DMS 273 treated with DMSO at 0.1 percent for 48 hours (cell line): ENCODE data around the gene UBB.

ENCODE experiments used
- DNase-seq: peaks from one replicate; lab custom pipeline; 2025; lab: John Stamatoyannopoulos, UW

UBB gene

GRCh38 chr17:16418685-16419068 is 37.8 kb downstream of the UBB start:
- no peak for DNase-seq

- DNase-seq, result no peak
Measured at GRCh38 chr17:16419074-16419928, 38.4 kb downstream of the UBB start.

DNA sequence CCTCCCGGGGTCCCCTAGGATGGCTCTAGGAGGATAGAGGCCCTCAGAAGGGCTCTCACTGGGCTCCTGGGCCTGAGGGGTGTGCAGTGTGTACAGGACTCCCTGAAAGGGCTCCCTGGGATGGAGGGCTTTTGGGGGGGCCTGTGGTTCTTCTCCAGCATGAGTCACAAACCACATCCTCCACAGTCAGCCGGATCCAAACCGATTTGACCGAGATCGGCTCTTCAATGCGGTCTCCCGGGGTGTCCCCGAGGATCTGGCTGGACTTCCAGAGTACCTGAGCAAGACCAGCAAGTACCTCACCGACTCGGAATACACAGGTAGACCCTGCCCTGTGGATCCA is 39.0 kb downstream of the UBB start:
- no peak for DNase-seq

DNA sequence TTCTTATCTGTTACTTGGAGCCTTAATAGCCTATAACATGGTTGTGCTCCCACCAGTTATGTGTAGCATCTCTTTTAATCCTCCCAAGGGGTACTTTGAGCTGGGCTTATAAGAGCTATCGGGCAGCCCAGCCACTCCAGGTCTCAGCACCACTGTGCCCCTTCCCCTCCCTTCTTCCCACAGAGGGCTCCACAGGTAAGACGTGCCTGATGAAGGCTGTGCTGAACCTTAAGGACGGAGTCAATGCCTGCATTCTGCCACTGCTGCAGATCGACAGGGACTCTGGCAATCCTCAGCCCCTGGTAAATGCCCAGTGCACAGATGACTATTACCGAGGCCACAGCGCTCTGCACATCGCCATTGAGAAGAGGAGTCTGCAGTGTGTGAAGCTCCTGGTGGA is 41.5 kb downstream of the UBB start:
- DNase-seq, result no peak

DNA sequence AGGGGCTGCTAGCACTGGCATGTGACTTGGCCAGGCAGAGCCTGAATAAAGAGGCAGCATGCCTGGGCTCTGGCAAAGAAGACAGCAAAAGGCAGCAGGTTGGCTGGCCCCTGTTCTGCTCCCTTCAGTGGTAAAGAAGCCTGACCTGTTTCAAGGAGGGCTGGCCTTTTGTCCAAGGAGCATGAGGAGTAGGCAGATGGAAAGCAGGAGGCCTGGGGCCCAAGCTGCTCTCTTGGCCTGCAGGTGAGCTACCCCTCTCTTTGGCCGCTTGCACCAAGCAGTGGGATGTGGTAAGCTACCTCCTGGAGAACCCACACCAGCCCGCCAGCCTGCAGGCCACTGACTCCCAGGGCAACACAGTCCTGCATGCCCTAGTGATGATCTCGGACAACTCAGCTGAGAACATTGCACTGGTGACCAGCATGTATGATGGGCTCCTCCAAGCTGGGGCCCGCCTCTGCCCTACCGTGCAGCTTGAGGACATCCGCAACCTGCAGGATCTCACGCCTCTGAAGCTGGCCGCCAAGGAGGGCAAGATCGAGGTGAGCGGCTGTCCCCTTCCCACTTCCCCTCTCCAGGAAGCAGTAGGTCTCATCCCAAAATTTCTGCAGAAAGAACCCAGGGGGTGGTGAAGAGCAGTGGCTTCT is 42.5 kb downstream of the UBB start:
- no peak for DNase-seq

DNA sequence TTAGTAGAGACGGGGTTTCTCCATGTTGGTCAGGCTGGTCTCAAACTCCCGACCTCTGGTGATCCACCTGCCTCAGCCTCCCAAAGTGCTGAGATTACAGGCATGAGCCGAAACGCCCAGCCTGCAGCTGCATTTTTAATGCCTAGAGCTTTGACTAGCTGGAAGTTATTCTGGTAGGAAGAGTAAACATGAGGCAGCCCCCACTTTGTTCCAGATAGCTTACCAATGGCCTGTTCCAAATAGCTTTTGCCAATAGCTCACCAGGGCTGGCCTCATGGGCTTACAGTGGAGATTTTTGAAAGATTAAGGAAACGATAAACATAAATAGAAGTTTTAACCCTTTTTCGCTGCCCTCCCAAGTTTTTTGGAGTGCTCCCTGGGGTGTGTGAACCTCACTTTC is 44.3 kb downstream of the UBB start:
- no peak for DNase-seq

DNA sequence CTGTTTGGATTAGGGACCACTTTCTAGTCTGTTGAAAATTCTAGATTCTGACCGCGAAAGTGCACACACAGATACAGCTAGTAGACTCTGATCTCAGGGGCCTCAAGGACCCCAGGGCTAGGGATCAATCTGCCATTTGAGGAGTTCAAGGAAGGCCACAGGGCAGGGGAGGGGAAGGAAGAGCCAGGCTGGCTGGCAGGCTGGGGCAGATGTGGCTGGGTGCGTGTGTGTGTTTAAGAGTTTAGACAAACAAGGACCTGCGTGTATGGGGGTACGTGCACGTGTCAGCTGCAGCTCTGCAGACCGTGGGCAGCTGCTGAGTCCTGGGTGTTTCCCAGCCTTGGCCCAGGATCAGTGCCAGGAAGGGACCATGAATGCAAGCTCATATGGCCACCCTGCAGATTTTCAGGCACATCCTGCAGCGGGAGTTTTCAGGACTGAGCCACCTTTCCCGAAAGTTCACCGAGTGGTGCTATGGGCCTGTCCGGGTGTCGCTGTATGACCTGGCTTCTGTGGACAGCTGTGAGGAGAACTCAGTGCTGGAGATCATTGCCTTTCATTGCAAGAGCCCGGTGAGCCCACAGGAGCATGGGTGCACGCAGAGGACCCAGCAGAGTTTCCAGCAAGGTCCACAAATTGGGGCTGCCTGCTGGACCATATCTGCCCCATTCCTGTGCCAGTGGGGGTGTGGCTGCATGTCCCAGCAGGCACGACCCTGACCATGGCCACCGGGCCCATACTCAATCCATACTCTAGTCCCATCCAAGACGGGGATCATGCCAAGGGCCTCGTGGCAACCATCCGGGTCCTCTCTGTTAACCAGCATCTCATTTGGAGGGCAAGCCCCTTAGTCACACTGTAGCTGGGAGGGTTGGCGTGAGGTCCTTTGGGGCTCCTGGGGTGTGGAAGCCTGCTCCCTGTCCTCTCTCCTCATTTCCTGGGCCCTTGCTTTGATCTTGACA is 45.1 kb downstream of the UBB start:
- no peak for DNase-seq

DNA sequence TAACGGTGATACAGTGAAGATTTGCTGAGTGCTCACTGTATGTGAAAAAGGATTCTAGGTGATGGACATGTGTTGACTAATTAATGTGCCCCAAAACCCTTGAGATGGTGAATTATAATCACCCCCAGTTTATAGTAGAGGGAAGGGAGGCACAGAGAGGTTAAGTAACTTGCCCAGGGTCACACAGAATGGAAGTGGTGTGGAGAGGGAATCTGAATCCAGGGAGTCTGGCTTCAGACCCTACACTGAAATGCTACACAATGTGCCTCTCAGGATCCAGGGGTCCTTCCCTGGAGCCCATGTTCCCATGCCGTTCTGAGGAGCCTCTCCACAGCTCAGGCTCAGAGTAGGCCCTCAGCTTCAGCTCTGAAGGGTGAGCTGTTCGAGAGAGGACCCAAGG is 46.1 kb downstream of the UBB start:
- DNase-seq, result no peak

GRCh38 chr17:16428098-16428882 is 47.4 kb downstream of the UBB start:
- no peak for DNase-seq

- DNase-seq, result no peak
Measured at GRCh38 chr17:16429083-16429482, 48.2 kb downstream of the UBB start.

GRCh38 chr17:16430650-16431049 is 49.8 kb downstream of the UBB start:
- DNase-seq, result no peak

GRCh38 chr17:16432017-16432416 is 51.1 kb downstream of the UBB start:
- DNase-seq, result no peak
